Activated T-helper 1 cell treated with Interleukin-2 at 50 U/mL for 16 hours (primary cell): ENCODE data around the gene UMAD1.

Experiments
- DNase-seq: peaks from one replicate; pipeline ENCODE4 v3.0.0-alpha.2; 2020; ENCODE audit warnings: low read depth

Gene UMAD1

GRCh38 chr7:7731732-7732131, 91.2 kb downstream of the UMAD1 start:
- DNase-seq: no peak

- no peak for DNase-seq
Measured at GRCh38 chr7:7732621-7733281, 92.2 kb downstream of the UMAD1 start.

- DNase-seq: no peak
Measured at GRCh38 chr7:7736671-7737070, 96.1 kb downstream of the UMAD1 start.

- no peak for DNase-seq
Measured at GRCh38 chr7:7737674-7738073, 97.1 kb downstream of the UMAD1 start.

- no peak for DNase-seq
Measured at GRCh38 chr7:7738177-7738576, 97.6 kb downstream of the UMAD1 start.

GRCh38 chr7:7738622-7739021, 98.1 kb downstream of the UMAD1 start:
- no peak for DNase-seq

GRCh38 chr7:7739204-7740036, 98.9 kb downstream of the UMAD1 start:
- DNase-seq: no peak

GRCh38 chr7:7740037-7740355, 99.4 kb downstream of the UMAD1 start:
- DNase-seq: no peak

GRCh38 chr7:7742223-7742622, 101.7 kb downstream of the UMAD1 start:
- DNase-seq: no peak

GRCh38 chr7:7745258-7745657, 104.7 kb downstream of the UMAD1 start:
- no peak for DNase-seq

- no peak for DNase-seq
Measured at GRCh38 chr7:7745966-7746365, 105.4 kb downstream of the UMAD1 start.

GRCh38 chr7:7746458-7746857, 105.9 kb downstream of the UMAD1 start:
- DNase-seq: no peak

GRCh38 chr7:7750571-7751242, 110.2 kb downstream of the UMAD1 start:
- no peak for DNase-seq

GRCh38 chr7:7751243-7752092, 110.9 kb downstream of the UMAD1 start:
- no peak for DNase-seq

GRCh38 chr7:7756577-7756976, 116.0 kb downstream of the UMAD1 start:
- no peak for DNase-seq

- DNase-seq: no peak
Measured at GRCh38 chr7:7757576-7757975, 117.0 kb downstream of the UMAD1 start.

- no peak for DNase-seq
Measured at GRCh38 chr7:7761340-7761973, 120.9 kb downstream of the UMAD1 start.

- DNase-seq: no peak
Measured at GRCh38 chr7:7761974-7762779, 121.6 kb downstream of the UMAD1 start.

GRCh38 chr7:7764520-7765396, 124.2 kb downstream of the UMAD1 start:
- DNase-seq: no peak

GRCh38 chr7:7765422-7765821, 124.9 kb downstream of the UMAD1 start:
- no peak for DNase-seq
